HTR-8/SVneo (cell line): ENCODE measurements around the gene RANBP10.

Source experiments
- DNase-seq: peaks from one replicate; pipeline ENCODE4 v3.0.0; 2011; ENCODE audit warnings: low spot score, mixed read lengths; ENCODE audit not compliant: insufficient read length
- FAIRE-seq: peaks from 2 replicates; lab custom pipeline; 2011; peaks lifted over from hg19 to GRCh38; lab: Jason Lieb, UNC

RANBP10 gene

DNA sequence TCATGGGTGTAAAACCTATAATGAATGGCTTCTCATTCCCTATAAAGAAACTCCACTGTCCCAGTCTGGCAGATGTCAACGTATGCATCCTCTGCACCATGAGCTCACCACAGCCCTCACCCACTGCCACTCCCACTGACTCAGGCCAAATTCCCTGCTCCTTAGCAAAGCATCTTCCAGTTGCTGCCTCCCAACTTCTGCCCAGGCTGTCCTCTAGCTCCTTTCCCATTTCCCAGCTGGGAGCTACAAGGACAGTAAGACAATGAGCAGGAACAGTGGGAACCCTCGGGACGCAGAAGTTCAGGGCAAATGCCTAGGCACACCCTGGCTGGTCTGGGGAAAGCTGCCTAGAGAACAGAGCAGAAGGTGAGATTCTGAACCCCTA is 26.7 kb upstream of the RANBP10 start:
- FAIRE-seq (peak; percentile 52), DNase-seq (no peak)

DNA sequence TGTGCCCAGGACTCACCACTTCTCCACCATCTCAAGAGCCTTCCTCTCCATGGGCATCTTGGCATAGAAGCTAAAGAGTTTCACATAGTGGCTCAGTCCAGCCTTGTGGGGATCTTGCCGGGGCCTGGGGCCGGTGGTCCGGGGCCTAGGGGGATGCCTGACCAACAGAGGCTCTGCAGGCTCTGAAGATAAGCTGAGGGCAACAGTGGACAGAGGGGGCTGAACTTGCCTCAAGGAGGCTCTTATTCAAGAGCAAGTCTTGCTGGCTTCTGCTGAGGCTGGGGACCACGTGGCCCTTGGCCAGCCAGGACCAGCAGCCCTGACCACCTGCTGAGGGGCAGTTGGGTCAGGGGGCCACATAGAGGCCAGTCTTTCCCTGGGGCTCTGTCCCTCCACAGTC is 22.3 kb upstream of the RANBP10 start:
- FAIRE-seq: no peak
- no peak for DNase-seq

DNA sequence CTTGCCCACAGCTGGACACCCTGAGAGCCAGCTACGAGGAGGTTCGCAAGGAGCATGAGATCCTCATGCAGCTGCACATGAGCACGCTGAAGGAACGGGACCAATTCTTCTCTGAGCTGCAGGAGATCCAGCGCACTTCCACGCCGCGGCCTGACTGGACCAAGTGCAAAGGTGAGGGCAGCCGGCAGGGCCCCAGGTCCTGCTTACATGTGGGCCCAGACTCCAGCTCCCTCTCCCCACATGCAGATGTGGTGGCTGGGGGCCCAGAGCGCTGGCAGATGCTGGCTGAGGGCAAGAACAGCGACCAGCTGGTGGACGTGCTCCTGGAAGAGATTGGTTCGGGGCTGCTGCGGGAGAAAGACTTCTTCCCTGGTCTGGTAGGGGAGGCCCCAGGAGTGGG is 19.5 kb upstream of the RANBP10 start:
- FAIRE-seq (no peak), DNase-seq (no peak)

DNA sequence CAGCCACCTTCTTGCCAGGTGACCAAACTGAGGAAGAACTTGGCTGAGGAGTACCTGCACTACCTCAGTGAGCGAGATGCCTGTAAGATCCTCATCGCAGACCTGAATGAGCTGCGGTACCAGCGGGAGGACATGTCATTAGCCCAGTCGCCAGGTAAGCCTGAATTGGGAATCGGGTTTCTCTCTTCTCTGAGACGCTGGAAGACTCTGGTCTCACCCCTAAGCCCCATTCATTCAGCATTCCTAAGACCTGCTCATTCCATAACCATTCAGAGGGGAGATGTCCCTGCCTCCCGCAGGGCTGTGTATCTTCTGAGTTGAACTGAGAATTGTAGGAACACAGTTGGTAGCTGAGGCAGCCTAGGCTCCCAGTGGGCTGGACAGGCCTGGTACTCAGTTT is 18.8 kb upstream of the RANBP10 start:
- no peak for FAIRE-seq
- DNase-seq: no peak

DNA sequence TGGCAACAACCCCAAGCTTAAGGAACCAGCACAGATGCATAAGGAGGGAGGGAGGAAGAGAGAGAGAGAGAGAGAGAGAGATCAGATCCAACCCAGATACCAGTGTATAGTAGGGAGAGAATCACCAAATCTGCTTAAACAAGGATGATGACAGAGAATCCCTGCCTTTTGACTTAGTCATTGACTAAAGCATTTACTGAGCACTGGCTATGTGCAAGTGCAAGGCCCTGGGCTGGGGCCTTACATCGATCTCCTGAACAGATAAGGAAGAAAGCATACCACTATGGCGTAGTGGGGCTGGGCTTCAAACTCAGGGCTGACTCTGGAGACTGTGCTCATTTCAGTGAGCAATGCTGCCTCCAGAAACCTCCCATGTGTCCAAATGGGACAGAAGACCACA is 16.2 kb upstream of the RANBP10 start:
- peak; percentile 36 for FAIRE-seq
- no peak for DNase-seq

DNA sequence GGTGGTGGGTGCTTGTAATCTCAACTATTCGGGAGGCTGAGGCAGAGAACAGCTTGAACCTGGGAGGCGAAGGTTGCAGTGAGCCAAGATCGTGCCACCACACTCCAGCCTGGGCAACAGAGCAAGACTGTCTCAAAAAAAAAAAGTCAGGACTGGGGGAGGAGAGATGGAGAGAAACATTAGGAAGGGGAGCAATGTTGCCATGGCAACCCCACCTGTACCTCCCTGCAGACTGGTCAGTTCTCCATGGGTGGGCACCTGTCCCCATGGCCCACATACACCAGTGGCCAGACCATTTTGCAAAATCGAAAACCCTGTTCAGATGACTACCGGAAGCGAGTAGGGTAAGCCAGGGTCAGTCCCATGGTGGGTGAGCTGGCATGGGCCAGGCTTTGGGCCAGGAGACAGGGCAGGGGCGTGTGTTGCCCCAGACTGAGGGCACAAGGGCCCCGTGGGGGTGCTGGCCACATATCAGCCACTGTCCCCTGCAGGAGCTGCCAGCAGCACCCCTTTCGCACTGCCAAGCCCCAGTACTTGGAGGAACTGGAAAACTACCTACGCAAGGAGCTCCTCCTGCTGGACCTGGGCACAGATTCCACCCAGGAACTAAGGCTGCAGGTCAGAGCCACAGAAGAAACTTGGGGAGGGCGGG is 14.4 kb upstream of the RANBP10 start:
- DNase-seq (no peak), FAIRE-seq (no peak)

DNA sequence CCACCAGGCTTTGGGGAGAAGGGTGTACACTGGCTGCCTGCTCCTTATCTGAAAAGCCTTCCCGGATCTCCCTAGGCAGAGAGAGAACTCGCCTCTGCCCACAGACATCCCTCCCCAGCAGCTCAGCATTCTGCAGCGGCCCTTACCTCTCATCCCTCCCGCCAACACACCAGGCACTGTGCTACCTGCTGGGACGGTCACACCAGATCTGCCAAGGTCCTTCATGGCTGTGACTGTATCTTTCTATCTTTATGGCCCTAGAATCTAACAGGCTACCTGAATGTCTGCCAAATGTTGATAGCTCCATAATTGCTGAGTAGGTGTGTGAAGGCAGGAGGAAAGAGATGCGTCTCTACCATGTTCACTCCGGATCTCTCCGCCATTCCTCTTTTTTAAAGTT is 8.2 kb upstream of the RANBP10 start:
- DNase-seq (no peak), FAIRE-seq (no peak)

DNA sequence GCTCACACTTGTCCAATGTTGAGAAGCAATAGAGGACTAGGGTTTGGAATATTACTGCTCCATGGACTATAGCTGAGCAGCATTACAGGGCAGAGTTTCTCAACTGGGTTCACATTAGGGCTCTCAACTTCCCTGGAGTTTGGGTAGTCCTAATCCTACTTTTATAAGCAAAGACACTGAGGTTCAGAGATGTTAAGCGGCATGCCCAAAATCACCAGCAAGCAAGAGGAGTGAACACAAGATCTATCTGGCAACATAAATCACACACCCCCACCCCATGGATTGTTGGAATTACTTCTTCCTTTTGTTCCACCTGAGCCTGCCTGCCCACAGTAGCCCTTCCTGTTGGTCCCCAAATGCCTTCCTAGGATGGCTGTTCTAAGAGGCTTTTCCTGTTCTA is 5.5 kb upstream of the RANBP10 start:
- FAIRE-seq: peak; percentile 72
- DNase-seq: no peak

DNA sequence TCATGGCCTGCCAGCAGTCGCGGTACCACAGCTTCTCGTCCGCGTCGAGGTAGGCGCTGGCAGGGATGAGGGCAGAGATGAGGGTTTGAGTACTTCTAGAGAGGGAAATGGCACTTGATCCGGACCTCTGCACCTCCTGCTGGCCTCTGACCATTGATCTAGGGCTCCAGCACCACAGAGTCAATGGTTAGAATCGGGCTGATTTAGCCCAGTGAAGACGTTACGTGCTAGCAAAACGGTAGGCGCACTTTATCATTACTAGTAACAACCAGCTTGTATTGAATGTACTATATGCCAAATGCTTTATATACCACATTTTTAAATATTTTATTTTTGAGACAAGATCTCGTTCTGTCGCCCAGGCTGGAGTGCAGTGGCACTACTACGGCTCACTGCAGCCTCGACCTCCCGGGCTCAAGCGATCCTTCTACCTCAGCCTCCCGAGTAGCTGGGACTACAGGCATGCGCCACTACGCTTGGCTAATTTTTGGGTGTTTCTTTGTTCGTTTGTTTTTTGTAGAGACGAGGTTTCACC is 855 bp upstream of the RANBP10 start:
- FAIRE-seq (peak; percentile 4), DNase-seq (no peak)

DNA sequence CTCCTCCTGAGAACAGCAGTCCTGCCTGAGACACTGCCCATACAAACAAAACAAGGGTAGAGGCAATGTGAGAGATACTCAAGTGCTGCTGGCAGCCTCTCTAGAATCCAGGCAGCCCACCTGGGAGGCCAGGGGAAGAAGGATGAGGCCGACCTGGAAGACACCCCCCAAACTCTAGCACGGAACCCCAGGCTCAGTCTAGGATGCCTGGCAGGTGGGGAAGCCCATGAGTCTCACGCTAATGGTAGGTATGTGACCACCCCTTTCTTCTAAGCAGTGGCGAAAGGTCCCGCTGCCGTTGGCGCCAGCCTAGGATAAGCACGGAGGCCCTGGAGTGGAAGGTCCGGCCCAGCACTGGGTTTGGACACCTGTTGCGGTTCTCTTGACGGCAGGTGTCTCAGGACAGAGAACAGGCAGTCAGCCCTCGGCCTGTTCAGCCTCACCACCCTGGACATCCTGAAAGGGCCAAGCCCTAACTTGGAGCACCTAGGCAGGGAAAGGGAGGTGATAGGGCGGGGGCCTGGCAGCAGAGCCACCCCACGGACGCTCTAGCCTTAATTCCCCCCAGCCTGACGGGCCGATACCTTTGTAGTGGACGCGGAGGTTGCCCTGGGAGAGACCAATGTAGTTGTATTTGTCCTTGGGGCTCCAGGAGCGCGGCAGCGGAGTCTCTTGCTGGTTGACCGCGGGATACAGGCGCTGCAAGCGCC is 487 bp downstream of the RANBP10 start:
- FAIRE-seq (no peak), DNase-seq (no peak)

DNA sequence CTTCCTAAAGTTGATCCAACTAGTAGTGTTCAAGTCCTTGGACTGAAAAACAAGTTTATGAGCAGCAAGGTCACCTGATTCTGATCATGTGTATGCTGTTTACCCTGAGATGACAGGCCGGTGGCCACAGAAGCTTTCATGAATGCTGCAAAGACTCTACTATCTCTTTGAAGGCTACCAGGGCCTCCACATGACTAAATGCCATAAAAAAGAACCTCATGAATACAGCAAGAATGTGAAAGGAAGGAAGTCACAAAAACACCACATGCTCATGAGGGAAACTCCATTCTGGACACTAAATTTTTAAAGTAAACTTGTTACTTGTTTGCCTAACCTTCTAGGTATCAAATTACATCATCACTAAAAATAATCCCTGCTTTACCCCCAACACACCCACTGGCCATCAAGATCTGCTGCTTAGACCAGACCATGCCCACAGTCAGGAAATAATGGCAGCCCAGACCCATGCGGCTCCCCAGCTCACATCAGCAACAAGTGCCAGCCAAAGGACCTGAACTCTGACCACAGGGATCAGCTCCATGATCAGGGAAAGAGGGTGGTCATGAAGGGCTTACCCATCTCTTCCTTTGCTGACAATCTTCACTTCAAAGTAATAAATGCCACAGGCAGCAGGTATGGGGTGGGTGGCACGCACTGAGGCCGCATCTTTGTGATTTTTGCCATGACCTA is 1.4 kb downstream of the RANBP10 start:
- DNase-seq (no peak), FAIRE-seq (no peak)

DNA sequence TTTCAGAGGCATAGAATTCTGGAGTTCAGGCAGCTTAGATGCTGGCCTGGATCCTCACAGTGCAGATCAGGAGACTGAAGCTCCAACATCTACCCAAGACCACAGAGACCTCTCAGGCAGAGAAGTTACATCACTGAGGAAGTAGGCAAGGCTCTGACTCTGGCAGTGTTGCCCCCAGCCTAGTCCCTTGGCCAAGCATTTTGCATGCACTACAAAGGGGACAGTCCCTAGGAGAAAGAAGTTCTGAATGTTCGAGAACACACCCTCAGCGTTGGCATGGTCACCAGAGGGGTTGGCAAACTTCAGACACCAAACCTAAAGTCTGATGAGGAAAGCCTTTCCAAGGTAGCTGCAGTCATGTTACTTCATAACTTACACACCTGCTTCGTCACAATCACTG is 2.5 kb downstream of the RANBP10 start:
- DNase-seq (no peak), FAIRE-seq (no peak)

DNA sequence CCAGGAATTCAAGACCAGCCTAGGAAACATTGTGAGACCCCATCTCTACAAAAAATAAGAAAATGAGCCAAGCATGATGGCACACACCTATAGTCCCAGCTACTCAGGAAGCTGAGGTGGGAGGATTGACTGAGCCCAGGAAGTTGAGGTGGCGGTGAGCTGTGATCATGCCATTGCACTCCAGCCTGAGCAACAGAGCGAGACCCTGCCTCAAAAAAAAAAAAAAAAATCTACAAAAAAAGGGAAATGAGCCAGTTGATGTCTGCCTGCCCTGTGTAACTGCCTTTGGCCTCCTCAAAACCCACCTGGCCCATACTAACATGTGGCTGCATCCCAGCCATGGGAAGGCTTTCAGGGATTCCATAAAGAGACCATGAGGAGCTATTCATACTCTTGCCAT is 4.5 kb downstream of the RANBP10 start:
- FAIRE-seq (no peak), DNase-seq (no peak)

DNA sequence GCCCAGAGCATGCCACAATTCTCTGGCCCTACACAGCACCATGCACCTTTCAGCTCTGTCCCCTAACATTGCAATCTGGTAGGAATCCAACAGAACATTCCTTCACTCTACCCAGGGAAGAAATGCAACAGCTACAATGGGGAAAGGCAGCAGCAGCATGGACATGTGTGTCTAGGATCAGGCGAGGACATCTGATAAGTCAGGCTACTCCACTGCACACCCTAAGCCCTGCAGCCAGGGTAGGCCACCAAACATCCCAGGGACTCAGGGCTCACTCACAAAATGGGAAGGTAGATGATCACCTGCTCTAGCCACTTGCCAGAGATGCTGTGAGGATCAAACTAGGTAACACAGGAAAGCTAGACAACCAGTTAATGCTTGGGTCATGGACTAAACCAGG is 5.1 kb downstream of the RANBP10 start:
- no peak for DNase-seq
- no peak for FAIRE-seq

DNA sequence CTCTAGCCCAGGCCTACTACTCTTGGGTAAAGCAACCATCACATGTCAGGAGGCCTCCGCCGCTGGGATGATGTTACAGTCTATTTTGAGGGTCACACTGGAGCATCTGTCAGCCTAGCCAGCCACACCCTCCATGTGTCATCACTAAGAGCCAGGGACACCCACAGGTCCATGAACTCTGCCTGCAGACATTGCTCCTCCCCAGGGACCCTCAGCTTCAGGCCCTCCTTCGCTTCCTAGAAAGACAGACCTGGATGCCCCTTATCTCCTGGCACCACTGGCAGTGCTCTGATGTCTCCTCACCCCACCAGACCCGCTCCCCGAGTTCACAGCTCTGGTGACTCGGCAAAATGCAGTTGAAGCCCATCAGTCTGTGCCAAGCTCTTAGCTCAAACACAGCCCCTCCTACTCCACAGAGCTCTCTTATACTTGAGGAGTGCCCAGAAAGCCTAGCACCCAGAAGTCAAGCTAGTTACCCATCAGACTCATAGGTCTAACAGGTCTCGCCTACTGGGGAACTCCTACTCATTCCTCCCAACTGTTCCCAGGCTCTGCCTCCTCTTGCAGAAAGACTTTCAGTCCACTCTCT is 5.9 kb downstream of the RANBP10 start:
- DNase-seq (no peak), FAIRE-seq (no peak)

DNA sequence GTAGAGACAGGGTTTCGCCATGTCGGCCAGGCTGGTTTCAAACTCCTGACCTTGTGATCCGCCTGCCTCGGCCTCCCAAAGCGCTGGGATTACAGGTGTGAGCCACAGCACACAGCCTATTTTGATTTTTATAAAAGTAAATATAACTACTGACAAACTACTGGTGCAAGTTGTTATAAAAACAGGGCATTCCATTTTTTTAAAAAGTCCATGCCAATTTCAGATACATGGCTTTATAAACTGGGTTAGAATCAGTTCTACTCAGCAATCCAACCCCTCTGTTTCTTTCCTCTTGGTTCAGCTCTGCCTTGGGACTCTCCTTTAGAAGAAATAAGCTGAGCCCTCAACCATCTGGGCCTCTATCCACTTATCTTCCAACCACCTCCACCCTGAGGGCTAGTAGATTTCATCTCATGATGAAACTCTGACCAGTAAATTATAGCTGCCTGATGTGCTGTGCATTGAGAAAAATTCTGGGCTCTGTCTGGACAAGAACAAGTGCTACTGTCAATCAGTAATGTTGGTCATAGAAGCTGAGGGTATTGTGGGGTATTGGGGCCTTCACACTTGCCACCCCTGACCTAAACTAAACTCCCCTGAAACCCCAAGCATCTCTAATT is 10.2 kb downstream of the RANBP10 start:
- no peak for DNase-seq
- no peak for FAIRE-seq

DNA sequence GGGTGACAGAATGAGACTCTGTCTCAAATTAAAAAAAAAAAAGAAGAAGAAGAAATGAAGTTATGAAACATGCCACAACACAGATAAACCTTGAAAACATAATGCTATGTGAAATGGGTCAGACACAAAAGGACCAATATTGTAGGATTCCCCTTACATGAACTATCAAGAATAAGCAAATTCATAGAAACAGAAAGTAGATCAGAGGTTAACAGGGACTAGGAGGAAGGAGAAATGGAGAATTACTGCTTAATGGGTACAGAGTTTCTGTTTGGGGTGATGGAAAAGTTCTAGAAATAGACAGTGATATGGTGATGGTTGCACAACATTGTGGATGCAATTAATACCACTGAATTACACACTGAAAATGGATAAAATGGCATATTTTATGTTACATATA is 16.3 kb downstream of the RANBP10 start:
- FAIRE-seq (no peak), DNase-seq (no peak)

DNA sequence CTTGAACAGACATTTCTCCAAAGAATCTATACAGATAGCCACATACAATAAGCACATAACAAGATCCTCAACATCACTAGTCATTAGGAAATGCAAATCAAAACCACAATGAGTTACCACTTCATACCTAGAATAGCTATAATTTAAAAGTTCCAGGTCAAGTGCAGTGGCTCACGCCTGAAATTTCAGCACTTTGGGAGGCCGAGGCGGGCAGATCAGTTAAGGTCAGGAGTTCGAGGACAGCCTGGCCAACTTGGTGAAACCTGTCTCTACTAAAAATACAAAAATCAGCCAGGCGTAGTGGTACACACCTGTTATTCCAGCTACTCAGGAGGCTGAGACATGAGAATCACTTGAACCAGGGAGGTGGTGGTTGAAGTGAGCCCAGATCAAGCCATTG is 19.9 kb downstream of the RANBP10 start:
- no peak for DNase-seq
- FAIRE-seq: no peak

DNA sequence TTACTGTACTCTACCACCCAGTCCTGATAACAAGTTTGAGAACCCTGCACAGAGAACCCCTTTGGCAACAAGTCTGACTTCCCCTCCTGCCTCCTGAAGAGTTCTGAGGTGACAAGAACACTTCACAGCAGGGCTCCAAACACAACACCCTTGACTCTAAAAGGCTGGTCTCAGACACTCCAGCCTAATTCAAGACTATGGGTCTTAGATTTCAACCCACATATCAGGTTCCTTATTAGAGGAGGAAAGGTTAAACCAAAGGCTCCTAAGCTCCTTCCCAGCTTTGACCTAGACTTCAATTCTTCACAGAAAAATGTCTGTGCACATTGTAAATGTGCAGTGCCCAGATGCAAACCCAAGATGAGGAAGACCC is 23.0 kb downstream of the RANBP10 start:
- FAIRE-seq (no peak), DNase-seq (no peak)

DNA sequence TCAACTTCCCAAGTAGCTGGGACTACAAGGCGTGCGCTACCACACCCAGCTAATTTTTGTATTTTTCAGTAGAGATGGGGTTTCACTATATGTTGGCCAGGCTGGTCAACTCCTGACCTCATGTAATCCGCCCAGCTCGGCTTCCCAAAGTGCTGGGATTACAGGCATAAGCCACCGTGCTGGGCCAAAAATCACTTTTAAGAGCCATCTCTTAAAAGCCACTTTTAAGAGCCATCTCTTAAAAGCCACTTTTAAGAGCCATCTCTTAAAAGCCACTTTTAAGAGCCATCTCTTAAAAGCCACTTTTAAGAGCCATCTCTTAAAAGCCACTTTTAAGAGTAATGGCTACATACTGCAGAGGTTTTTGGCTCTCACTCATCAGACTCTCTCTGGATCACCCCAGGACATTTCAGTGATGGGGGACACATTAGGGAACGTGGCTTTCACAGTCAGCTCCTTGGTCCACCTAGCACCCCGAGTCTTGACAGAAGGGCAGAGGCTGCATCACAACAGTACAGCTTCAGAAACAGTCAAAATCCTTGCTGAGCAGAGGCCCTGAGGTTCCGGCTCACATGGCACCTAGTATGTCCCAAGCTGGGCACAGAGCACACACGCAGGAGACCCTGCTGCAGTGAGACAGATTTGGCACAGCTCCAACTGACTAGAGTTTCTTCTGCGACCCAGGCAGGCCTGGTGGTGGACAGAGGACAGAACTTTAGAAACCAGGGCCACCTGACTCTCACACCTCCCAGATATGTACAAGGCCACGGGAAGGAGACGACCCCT is 23.6 kb downstream of the RANBP10 start:
- DNase-seq (no peak), FAIRE-seq (no peak)
